Amniotic stem cell (primary cell): Measurements from ENCODE around the gene SMC4.
A peak's percentile ranks its signal among the peaks of the same experiment; 100 is the strongest.
"Not testable (repeated sequence)": the region's sequence is repeated elsewhere in the genome, so short reads cannot be mapped to it uniquely, and the experiment has no call there.

Source experiments
- DNase-seq: peaks from one replicate; lab custom pipeline; 2025; lab: John Stamatoyannopoulos, UW

Gene SMC4

GRCh38 chr3:160399125-160400029 lies at the start of gene SMC4, which contains the start of gene IFT80:
SMC4 (plus strand) TSS chr3:160399650; CDS start chr3:160400827, 1,177 bp downstream.
IFT80 (minus strand) TSS chr3:160399225; CDS start chr3:160384600, 14,625 bp downstream.
- peak; percentile 97 for DNase-seq

- DNase-seq, result no peak
Observed at GRCh38 chr3:160355826-160356225, 43.6 kb upstream of the SMC4 start.

- DNase-seq, result not testable (repeated sequence)
Observed at GRCh38 chr3:160362896-160363295, 36.6 kb upstream of the SMC4 start.

GRCh38 chr3:160365869-160366522 lies 33.5 kb upstream of the SMC4 start:
- no peak for DNase-seq

- DNase-seq, result no peak
Observed at GRCh38 chr3:160368804-160369203, 30.6 kb upstream of the SMC4 start.

GRCh38 chr3:160369784-160370183 lies 29.7 kb upstream of the SMC4 start:
- no peak for DNase-seq

GRCh38 chr3:160370987-160371857 lies 28.2 kb upstream of the SMC4 start:
- DNase-seq, result no peak

- no peak for DNase-seq
Observed at GRCh38 chr3:160372780-160373179, 26.7 kb upstream of the SMC4 start.

- no peak for DNase-seq
Observed at GRCh38 chr3:160373655-160374054, 25.8 kb upstream of the SMC4 start.

GRCh38 chr3:160374472-160374871 lies 25.0 kb upstream of the SMC4 start:
- no peak for DNase-seq

- DNase-seq, result no peak
Observed at GRCh38 chr3:160374925-160375324, 24.5 kb upstream of the SMC4 start.

GRCh38 chr3:160376681-160377080 lies 22.8 kb upstream of the SMC4 start:
- DNase-seq, result no peak

- DNase-seq, result no peak
Observed at GRCh38 chr3:160378331-160379109, 20.9 kb upstream of the SMC4 start.

GRCh38 chr3:160379628-160380214 lies 19.7 kb upstream of the SMC4 start:
- DNase-seq, result no peak

- no peak for DNase-seq
Observed at GRCh38 chr3:160381470-160381869, 18.0 kb upstream of the SMC4 start.

GRCh38 chr3:160384639-160385318 lies 14.7 kb upstream of the SMC4 start:
- no peak for DNase-seq

- no peak for DNase-seq
Observed at GRCh38 chr3:160390565-160391138, 8.8 kb upstream of the SMC4 start.

- DNase-seq, result no peak
Observed at GRCh38 chr3:160392798-160393197, 6.7 kb upstream of the SMC4 start.

- DNase-seq, result no peak
Observed at GRCh38 chr3:160393346-160394008, 6.0 kb upstream of the SMC4 start.

GRCh38 chr3:160394009-160394392 lies 5.4 kb upstream of the SMC4 start:
- DNase-seq, result no peak
